Measurements from ENCODE around the gene NARS2.
"Not testable (repeated sequence)": the region's sequence is repeated elsewhere in the genome, so short reads cannot be mapped to it uniquely, and the experiment has no call there.

Gene NARS2

GRCh38 chr11:78526497-78527146 is 48.0 kb downstream of the NARS2 start:
- no peak for TF ChIP-seq CTCF (IDR thresholded peaks at IDR 0.05; ENCODE audit: poor library complexity, severe bottlenecking)
- Histone ChIP-seq H3K36me3 (ENCODE audit: low read depth) (peaks cover 12% of the 10 kb centered on the region), H3K4me1 (ENCODE audit: insufficient read depth, poor library complexity, severe bottlenecking) (peaks cover 18% of the 10 kb centered on the region), H3K27me3 (ENCODE audit: insufficient read depth, poor library complexity, severe bottlenecking) (no peaks in the 10 kb centered on the region), H3K9me3 (ENCODE audit: severe bottlenecking) (no peaks in the 10 kb centered on the region), H3K4me3 (ENCODE audit: severe bottlenecking) (no peak overlapping the region), H3K27ac (ENCODE audit: poor library complexity, severe bottlenecking) (no peak overlapping the region)
- no peak for DNase-seq (ENCODE audit: low spot score)
- no peak for ATAC-seq (ENCODE audit: low read depth)

- peak overlapping the region; percentile 6 for H3K27ac ChIP-seq (ENCODE audit: poor library complexity, severe bottlenecking)
- no peak for TF ChIP-seq CTCF (IDR thresholded peaks at IDR 0.05; ENCODE audit: poor library complexity, severe bottlenecking)
- H3K4me3 ChIP-seq (ENCODE audit: severe bottlenecking), result no peak overlapping the region
- no peaks in the 10 kb centered on the region for H3K9me3 ChIP-seq (ENCODE audit: severe bottlenecking)
- H3K36me3 ChIP-seq (ENCODE audit: low read depth), result peaks cover 6% of the 10 kb centered on the region
- peak; percentile 67 for ATAC-seq (ENCODE audit: low read depth)
- H3K27me3 ChIP-seq (ENCODE audit: insufficient read depth, poor library complexity, severe bottlenecking), result no peaks in the 10 kb centered on the region
- H3K4me1 ChIP-seq (ENCODE audit: insufficient read depth, poor library complexity, severe bottlenecking), result peaks cover 18% of the 10 kb centered on the region
- no peak for DNase-seq (ENCODE audit: low spot score)
These were observed 48.9 kb downstream of the NARS2 start for GRCh38 chr11:78525720-78526119.

GRCh38 chr11:78520230-78520629 is 54.4 kb downstream of the NARS2 start:
- no peaks in the 10 kb centered on the region for H3K27me3 ChIP-seq (ENCODE audit: insufficient read depth, poor library complexity, severe bottlenecking)
- DNase-seq (ENCODE audit: low spot score) (no peak), ATAC-seq (ENCODE audit: low read depth) (no peak)
- H3K36me3 ChIP-seq (ENCODE audit: low read depth), result 0 out of 2 replicates have a peak, but pooled peaks cover 3% of the 10 kb centered on the region
- H3K4me3 ChIP-seq (ENCODE audit: severe bottlenecking), result no peak overlapping the region
- TF ChIP-seq CTCF (IDR thresholded peaks at IDR 0.05; ENCODE audit: poor library complexity, severe bottlenecking), result no peak
- H3K9me3 ChIP-seq (ENCODE audit: severe bottlenecking), result no peaks in the 10 kb centered on the region
- H3K27ac ChIP-seq (ENCODE audit: poor library complexity, severe bottlenecking), result no peak overlapping the region
- H3K4me1 ChIP-seq (ENCODE audit: insufficient read depth, poor library complexity, severe bottlenecking), result peaks cover 9% of the 10 kb centered on the region

- Histone ChIP-seq H3K9me3 (ENCODE audit: severe bottlenecking) (no peaks in the 10 kb centered on the region), H3K4me3 (ENCODE audit: severe bottlenecking) (no peak overlapping the region), H3K36me3 (ENCODE audit: low read depth) (no peaks in the 10 kb centered on the region; the same call in 1 of the 2 replicates), H3K27me3 (ENCODE audit: insufficient read depth, poor library complexity, severe bottlenecking) (no peaks in the 10 kb centered on the region), H3K4me1 (ENCODE audit: insufficient read depth, poor library complexity, severe bottlenecking) (no peaks in the 10 kb centered on the region), H3K27ac (ENCODE audit: poor library complexity, severe bottlenecking) (no peak overlapping the region)
- TF ChIP-seq CTCF (IDR thresholded peaks at IDR 0.05; ENCODE audit: poor library complexity, severe bottlenecking), result no peak
- DNase-seq (ENCODE audit: low spot score) (no peak), ATAC-seq (ENCODE audit: low read depth) (no peak)
These were observed 58.4 kb downstream of the NARS2 start for GRCh38 chr11:78516281-78516680.

GRCh38 chr11:78514922-78515502 is 59.7 kb downstream of the NARS2 start:
- TF ChIP-seq CTCF (IDR thresholded peaks at IDR 0.05; ENCODE audit: poor library complexity, severe bottlenecking), result no peak
- peaks cover 9% of the 10 kb centered on the region for H3K36me3 ChIP-seq (ENCODE audit: low read depth)

GRCh38 chr11:78513085-78513484 is 61.6 kb downstream of the NARS2 start:
- H3K4me3 ChIP-seq (ENCODE audit: severe bottlenecking); H3K27ac ChIP-seq (ENCODE audit: poor library complexity, severe bottlenecking); DNase-seq (ENCODE audit: low spot score); ATAC-seq (ENCODE audit: low read depth); H3K27me3 ChIP-seq (ENCODE audit: insufficient read depth, poor library complexity, severe bottlenecking); H3K9me3 ChIP-seq (ENCODE audit: severe bottlenecking); H3K4me1 ChIP-seq (ENCODE audit: insufficient read depth, poor library complexity, severe bottlenecking): not testable (repeated sequence)
- H3K36me3 ChIP-seq (ENCODE audit: low read depth), result peaks cover 10% of the 10 kb centered on the region

More at GRCh38 chr11:78514922-78515502, 59.7 kb downstream of the NARS2 start:
- DNase-seq (ENCODE audit: low spot score), result no peak
- Histone ChIP-seq H3K9me3 (ENCODE audit: severe bottlenecking) (peaks cover 3% of the 10 kb centered on the region), H3K4me3 (ENCODE audit: severe bottlenecking) (no peak overlapping the region), H3K27me3 (ENCODE audit: insufficient read depth, poor library complexity, severe bottlenecking) (no peaks in the 10 kb centered on the region), H3K27ac (ENCODE audit: poor library complexity, severe bottlenecking) (no peak overlapping the region), H3K4me1 (ENCODE audit: insufficient read depth, poor library complexity, severe bottlenecking) (no peaks in the 10 kb centered on the region)
- no peak for ATAC-seq (ENCODE audit: low read depth)

Data from RWPE2 (cell line).